ENCODE measurements around the gene PGK1.
A peak's percentile ranks its signal among the peaks of the same experiment; 100 is the strongest.

Gene PGK1

GRCh38 chrX:78111140-78111931 lies 7.3 kb downstream of the PGK1 start:
- TF ChIP-seq, protein P1, sequence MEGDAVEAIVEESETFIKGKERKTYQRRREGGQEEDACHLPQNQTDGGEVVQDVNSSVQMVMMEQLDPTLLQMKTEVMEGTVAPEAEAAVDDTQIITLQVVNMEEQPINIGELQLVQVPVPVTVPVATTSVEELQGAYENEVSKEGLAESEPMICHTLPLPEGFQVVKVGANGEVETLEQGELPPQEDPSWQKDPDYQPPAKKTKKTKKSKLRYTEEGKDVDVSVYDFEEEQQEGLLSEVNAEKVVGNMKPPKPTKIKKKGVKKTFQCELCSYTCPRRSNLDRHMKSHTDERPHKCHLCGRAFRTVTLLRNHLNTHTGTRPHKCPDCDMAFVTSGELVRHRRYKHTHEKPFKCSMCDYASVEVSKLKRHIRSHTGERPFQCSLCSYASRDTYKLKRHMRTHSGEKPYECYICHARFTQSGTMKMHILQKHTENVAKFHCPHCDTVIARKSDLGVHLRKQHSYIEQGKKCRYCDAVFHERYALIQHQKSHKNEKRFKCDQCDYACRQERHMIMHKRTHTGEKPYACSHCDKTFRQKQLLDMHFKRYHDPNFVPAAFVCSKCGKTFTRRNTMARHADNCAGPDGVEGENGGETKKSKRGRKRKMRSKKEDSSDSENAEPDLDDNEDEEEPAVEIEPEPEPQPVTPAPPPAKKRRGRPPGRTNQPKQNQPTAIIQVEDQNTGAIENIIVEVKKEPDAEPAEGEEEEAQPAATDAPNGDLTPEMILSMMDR (IDR thresholded peaks at IDR 0.05; ENCODE audit: low read depth, low read length) = no peak
- H3K9me3 ChIP-seq = no peaks in the 10 kb centered on the region
- H3K27me3 ChIP-seq = no peaks in the 10 kb centered on the region
- no peaks in the 10 kb centered on the region for H3K4me1 ChIP-seq
- DNase-seq = no peak
- peaks cover 56% of the 10 kb centered on the region for H3K36me3 ChIP-seq
- no peak overlapping the region for H3K4me3 ChIP-seq (ENCODE audit: low read depth, low read length)

GRCh38 chrX:78116365-78116764 lies 12.3 kb downstream of the PGK1 start:
- Histone ChIP-seq H3K4me1 (no peaks in the 10 kb centered on the region), H3K36me3 (peaks cover 82% of the 10 kb centered on the region), H3K9me3 (no peaks in the 10 kb centered on the region), H3K4me3 (ENCODE audit: low read depth, low read length) (no peak overlapping the region), H3K27me3 (no peaks in the 10 kb centered on the region)
- no peak for DNase-seq
- TF ChIP-seq, protein P1 (IDR thresholded peaks at IDR 0.05; ENCODE audit: low read depth, low read length) = no peak

- peaks cover 82% of the 10 kb centered on the region for H3K36me3 ChIP-seq
- TF ChIP-seq, protein P1 (IDR thresholded peaks at IDR 0.05; ENCODE audit: low read depth, low read length) = no peak
- no peak for DNase-seq
- no peaks in the 10 kb centered on the region for H3K9me3 ChIP-seq
- no peaks in the 10 kb centered on the region for H3K4me1 ChIP-seq
- no peaks in the 10 kb centered on the region for H3K27me3 ChIP-seq
- H3K4me3 ChIP-seq (ENCODE audit: low read depth, low read length) = no peak overlapping the region
Measured at GRCh38 chrX:78116766-78117165, 12.7 kb downstream of the PGK1 start.

GRCh38 chrX:78118628-78119027 lies 14.6 kb downstream of the PGK1 start:
- H3K4me1 ChIP-seq = no peaks in the 10 kb centered on the region
- H3K36me3 ChIP-seq = peaks cover 80% of the 10 kb centered on the region
- no peak for DNase-seq
- H3K9me3 ChIP-seq = no peaks in the 10 kb centered on the region
- TF ChIP-seq, protein P1 (IDR thresholded peaks at IDR 0.05; ENCODE audit: low read depth, low read length) = no peak
- H3K4me3 ChIP-seq (ENCODE audit: low read depth, low read length) = no peak overlapping the region
- no peaks in the 10 kb centered on the region for H3K27me3 ChIP-seq

- H3K36me3 ChIP-seq = peaks cover 80% of the 10 kb centered on the region
- TF ChIP-seq, protein P1 (IDR thresholded peaks at IDR 0.05; ENCODE audit: low read depth, low read length) = peak; percentile 38
- DNase-seq = no peak
- no peaks in the 10 kb centered on the region for H3K9me3 ChIP-seq
- no peaks in the 10 kb centered on the region for H3K4me1 ChIP-seq
- no peaks in the 10 kb centered on the region for H3K27me3 ChIP-seq
- H3K4me3 ChIP-seq (ENCODE audit: low read depth, low read length) = no peak overlapping the region
Measured at GRCh38 chrX:78119521-78120227, 15.6 kb downstream of the PGK1 start.

- no peaks in the 10 kb centered on the region for H3K4me1 ChIP-seq
- H3K27me3 ChIP-seq = no peaks in the 10 kb centered on the region
- H3K9me3 ChIP-seq = no peaks in the 10 kb centered on the region
- TF ChIP-seq, protein P1 (IDR thresholded peaks at IDR 0.05; ENCODE audit: low read depth, low read length) = no peak
- H3K36me3 ChIP-seq = peaks cover 69% of the 10 kb centered on the region
- H3K4me3 ChIP-seq (ENCODE audit: low read depth, low read length) = no peak overlapping the region
- no peak for DNase-seq
Measured at GRCh38 chrX:78123190-78123589, 19.1 kb downstream of the PGK1 start.
